HG03469 (cell line): ENCODE data around the gene STX7.

Experiments
- ATAC-seq: cut with Tn5 transposase; IDR thresholded peaks from one replicate; pipeline ENCODE4 v1.9.1; 2021; ENCODE audit warnings: mild to moderate bottlenecking, moderate library complexity, moderate number of reproducible peaks; ENCODE audit not compliant: unreplicated experiment

The STX7 gene

DNA sequence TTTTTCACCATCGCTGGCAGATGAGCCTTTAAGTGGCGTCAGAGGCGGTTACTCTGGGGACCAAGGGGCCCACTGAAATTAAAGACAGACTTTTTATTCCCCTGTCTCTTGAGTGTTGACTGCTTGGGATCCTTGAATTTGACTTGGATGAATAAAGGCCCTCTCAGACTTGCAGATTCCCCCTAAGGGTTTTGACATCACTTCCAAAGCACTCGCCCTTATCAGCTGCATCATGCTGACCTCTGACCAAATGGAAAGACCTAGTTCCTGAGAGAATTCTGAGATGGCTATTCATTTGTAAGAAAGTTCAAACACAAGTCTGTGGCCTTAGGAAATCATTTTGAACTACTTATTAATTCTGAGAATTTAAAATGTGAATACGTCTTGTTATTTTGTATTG, 98.2 kb downstream of the STX7 start:
- no peak for ATAC-seq

DNA sequence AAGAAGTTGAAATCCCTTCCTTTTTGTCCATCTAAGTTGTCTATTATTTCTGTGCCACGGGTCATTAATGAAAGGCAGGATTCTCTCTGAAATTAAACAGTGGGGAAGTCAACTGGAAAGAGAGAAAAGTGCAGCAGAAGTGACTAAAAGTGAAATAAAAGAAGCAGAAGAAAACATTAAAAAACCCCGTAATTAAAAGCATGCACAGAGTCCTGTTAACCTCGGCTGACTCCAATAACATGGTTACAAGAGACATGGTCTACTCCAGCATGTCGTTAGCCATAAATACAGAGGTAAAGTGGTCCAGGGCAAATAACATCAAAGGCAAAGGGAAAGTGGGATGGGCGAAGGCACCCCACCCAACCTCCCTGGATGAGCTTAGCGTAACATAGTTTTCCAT, 98.6 kb downstream of the STX7 start:
- ATAC-seq = no peak

DNA sequence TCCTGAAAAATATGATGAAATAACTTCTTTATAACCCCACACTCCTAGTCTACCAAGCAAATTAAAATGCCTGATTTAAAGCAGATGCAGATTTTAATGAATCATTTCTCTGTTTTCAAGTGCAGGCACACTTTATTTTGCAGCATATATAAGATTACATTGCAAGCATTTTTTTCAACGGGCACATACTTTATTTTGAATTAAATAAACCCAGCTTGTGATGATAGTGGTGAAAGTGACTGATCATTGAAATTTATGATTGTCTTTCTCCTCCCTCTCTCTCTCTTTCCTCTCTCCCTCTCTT, 99.5 kb downstream of the STX7 start:
- ATAC-seq = no peak

DNA sequence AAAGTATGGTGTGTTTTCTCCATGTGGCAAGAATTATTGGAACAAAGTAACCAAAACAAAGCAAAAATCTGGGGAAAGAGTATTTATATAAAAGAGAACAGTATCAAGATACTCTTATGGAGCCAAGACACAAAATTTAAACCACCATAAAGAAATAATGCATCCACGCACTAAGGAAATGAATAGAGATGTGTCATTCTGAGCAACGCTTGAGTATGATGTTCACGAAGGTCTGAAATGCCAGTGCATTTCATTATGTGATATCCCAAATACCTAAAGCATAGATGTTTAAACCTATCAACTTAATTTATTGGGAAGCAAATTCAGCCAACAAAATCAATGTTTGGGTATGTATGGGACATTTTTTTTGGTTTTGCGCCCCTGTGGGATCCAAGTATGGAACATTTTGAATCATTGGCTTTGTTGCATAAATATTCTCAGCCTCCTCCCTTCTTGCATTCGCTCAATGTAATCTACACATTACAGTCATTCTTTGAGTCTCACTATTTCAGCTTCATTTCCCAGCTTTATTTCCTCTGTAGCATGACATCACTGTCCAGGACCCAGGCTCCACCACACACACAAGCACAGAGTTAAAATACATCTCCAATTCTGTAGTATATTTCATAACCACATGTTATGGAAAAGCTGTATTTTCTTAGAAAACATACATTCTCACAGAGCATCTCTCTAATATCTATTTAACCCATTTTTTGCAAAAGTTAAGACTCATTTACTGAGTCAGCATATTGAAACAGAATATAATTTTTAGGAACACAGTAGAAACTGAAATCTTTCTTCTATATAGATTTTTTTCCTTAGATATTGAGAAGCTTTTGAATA, 100.0 kb downstream of the STX7 start:
- no peak for ATAC-seq

DNA sequence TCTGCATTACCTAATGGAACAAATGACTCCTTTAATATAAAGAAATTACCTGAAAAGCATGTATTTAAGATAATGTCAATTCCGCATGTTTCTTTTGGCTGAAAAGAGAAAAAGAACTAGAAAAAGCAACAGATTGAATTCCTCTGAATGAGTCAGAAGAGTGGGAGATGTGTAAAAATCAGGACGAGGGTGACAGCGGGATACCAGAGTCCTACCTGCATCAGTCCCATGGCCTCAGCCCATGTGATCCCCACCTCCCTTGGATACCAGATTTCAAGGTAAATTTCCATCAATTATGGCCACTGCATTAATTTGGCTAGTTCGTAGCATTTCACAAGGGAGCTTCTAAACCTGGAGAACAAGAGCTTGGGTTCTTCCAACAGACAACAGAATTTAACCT, 101.6 kb downstream of the STX7 start:
- no peak for ATAC-seq

DNA sequence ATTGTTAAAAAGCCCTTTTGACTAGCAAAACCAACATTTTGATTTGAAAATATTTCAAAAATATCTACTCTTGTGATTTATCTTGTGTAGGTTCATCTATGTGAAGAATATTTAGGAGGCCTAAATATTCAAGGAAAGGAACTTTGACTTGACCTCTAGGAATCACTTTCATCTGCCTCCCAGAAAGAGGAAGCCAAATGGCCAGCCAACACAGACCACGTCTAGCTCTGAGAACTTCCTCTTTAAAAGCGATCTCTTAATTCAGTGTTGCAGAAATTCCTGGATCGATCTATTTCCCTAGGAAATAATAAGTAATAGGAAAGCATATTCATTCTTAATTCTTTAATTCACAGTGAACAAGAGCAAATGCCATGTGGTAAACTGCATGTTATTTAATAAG, 102.1 kb downstream of the STX7 start:
- ATAC-seq = no peak

DNA sequence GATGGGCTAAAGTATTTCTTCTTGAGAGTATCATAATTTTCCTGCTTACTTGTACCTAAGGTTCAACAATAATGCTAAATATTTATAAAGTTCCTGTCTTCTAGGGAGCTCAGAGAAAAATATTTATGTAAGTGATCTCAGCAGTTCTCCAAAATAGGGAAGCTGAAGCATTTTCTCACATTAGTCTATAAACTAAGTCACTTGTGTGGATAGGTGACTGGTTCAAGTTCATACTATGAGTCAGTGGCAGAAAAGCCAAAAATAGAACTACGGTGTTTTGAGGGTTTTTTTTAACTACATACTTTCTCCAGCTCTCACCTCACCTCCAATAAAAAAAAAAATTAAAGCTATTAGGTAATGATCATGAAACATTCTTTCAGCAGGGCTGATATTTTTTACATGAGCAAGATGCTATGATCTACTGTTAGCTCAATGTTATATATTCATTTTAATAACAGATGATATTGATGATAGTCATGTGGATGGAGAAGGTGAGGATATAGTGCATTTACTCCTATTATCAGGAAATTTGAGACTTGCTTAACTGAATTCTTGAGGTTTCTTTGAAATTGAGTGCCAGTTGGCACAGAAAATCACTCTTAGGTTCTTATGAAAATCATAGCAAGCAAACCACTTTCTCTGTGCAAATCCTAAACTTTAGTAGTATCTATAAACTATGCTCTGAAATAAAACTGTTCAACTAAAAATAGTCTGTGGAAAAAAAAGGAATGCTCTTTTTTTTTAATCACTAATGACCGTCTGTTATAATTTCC, 107.6 kb downstream of the STX7 start:
- ATAC-seq = peak; percentile 68

DNA sequence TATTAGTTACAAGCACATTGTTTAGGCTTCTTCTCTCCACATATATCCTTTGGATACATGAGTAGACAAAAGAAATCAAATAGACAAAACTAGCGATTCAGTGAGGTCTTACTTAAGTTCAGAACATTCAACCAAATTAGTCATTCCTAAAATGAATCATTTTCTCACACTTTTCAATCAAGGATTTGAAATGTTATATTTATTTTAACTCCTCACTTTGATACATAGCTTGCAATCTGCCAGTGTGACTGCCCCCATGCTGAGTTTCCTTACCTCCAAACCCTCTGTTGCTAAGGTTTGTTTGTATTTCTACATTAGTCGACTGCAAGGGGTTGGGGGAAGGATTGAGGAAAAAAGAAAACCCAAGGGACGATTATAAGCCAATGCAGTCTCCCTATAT, 108.2 kb downstream of the STX7 start:
- ATAC-seq = no peak

DNA sequence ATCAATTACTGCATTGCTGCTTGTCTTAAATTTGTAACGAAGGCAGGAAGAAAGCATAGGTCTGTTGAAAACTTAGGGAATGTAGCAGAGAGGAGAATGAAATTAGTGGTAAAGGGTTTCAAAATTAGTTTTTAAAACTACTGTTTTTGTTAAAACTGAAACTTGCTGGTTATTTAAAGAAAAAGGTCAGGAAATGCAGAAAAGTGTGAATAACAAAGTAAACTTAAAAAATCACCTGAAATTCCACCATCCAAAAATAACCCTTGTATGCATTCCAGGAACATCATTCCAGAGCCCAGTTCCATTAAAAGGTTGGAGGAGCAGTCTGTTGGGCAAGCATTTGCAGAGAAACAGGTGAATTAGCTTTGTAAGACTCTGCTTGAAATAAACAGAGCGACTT, 108.6 kb downstream of the STX7 start:
- ATAC-seq = no peak

DNA sequence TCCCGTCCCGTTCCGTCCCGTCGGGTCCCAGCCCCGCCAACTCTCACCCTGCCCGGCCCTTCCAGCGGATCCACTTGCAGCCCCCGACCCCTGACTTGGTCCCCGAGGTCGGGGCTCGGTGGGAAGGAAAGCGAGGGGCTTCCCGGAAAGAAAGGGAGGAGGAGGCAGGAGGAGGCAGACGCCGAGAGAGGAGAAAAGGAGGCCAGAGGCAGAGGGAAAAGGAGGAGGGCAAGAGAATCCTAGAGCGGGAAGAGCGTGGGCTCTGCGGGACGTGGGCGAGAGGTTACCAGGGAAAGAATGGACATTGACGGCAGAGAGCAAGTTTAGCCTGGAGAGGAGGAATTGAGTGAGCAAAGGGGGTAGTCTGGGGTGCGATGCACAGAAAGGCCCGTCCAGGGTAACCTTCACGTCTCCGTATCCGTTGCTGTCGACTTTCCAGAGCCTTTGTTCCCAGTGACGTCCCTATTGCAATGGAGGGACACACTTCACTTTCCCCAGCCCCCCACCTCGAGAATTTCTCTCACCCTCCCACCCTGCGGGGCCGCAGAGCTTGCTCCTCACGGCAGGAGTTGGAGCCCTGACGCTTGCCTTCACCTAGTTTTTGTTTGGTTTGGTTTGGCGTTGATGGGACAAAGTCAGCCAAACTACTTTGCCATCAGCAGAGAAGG, 111.2 kb downstream of the STX7 start:
- no peak for ATAC-seq

DNA sequence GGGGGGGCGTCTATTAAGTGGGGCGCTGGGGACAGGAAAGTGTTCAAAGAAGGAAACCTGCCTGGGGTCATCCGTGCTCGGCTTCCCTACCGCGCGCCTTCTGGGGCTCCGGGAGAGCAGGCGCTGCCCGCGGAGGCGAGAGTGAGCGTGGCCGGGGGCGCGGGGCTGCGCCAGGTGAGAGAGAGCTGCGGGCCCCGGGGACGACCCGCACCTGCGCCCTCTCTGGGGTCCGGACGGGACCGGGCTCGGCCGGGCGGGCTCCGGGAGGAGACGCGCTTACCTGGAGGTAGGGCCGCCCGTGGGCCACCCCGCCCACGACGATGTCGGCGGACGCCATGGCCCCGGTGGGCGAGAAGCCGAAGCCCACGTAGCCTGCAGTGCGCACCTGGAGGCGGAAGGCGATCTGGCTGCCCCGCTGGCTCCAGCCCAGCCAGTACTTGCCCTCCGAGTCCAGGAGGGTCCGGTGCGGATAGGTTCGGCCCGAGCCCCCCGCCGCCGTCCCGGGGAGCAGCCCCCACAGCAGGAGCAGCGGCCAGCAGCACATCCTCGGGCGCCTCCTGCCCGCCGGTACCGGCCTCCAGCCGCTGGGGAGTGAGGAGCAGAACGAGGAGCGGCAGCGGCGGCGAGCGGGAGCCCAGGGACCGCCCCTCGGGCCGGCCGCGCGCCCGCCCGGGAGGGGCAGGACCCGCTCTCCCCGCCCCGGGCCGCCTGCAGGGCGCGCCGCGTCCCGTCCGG, 111.9 kb downstream of the STX7 start, which contains the start of gene MOXD1:
Gene MOXD1 (minus strand): TSS at position 593 of the 735 bp plus-strand sequence. CDS start 49 bp downstream, at position 544.
- peak; percentile 34 for ATAC-seq

DNA sequence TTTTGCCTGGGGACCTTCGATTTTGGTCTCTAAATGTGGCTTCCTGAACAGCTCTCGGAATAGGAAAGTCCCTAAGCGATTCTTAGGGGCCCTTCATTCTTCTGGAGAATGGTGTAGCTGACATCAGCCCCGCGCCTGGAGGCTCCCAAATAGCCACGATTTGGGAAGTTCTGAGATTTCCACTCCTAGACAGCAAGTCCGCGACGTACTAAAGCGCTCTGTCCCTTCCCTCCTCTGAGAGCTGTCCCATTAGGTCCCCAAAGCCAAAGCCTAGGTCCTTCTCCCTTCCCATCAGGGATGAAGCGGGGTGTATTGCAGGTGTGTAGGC, 112.4 kb downstream of the STX7 start:
- no peak for ATAC-seq

DNA sequence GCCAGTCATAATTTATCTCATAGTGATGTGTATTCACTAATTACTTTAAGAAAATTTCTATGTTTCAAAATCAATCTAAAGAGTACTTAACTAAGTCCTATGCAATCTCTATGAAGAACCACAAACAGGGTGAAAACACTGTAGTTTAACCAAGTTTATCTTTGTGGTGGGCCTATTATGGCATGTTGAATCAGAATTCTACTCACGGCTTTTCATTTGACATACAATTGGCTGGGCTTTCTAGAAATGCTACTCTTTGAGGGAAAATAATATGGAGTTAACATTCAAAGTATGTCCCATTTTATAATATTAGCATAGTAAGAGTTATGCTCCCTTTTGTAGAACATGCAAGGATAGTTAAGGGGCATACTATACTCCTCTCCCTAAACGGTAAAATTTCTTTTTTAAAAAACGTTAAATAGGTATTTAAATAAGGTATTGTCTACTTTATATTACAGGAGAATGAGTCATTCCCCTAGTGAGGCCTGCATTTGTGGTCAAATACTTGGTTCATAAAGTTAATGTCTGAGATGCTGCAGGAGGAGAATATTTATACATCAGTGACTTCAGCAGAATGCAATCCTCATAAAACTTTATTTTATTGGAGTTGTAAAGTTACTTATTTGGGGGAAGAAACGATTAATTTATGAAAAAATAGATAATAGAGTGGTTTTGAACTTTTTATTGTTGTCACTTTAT, 113.4 kb downstream of the STX7 start:
- ATAC-seq = no peak
